Kidney glomerular epithelial cell (primary cell): Measurements from ENCODE around the gene NT5C2.
"Not testable (repeated sequence)": the region's sequence is repeated elsewhere in the genome, so short reads cannot be mapped to it uniquely, and the experiment has no call there.

Source experiments
- DNase-seq: peaks from one replicate; lab custom pipeline; 2025; lab: John Stamatoyannopoulos, UW

Gene NT5C2

DNA sequence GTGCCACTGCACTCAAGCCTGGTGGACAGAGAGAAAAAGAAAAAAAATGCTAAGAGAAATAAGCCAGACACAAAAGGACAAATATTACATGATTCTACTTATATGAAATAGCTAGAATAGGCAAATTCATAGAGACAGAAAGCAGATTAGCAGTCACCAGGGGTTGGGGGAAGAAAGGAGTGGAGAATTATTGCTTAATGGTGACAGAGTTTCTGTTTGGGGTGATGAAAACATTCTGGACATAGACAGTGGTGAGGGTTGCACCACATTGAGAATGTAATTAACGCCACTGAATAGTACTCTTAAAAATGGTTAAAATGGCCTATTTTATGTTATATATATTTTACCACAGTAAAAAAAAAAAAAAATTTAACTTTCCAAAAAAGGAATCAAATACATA, 6.4 kb upstream of the NT5C2 start:
- DNase-seq, result no peak

DNA sequence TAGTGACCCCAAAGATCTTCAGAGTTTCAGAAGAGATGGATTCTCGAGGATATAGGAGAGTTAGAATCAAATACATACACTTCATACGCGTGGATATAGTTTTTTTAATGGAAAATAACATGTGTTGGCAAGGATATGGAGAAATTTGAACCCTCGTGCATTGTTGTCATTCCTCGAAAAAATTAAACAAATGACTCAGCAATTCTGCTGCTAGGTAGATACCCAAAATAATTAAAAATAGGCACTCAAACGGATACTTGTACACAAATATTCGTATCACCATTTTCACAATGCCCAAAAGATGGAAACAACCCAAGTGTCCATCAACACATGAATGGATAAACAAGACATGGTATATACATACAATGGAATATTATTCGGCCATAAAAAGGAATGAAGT, 5.6 kb upstream of the NT5C2 start:
- DNase-seq, result no peak

DNA sequence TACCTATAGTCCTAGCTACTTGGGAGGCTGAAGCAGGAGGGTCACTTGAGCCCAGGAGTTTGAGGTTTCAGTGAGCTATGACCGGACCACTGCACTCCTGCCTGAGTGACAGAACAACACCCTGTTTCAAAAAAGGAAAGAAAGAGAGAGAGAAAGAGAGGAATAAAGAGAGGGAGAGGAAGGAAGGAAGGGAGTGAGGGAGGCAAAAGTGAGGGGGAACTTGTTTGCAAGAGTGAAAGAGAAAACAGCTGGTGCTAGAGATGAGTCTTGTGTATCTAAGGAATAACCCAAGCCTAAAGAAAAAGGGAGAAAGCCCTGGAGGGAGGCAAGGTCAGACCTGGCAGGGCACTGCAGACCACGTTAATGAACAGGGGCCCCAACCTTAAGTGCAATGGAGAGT, 4.8 kb upstream of the NT5C2 start:
- no peak for DNase-seq

DNA sequence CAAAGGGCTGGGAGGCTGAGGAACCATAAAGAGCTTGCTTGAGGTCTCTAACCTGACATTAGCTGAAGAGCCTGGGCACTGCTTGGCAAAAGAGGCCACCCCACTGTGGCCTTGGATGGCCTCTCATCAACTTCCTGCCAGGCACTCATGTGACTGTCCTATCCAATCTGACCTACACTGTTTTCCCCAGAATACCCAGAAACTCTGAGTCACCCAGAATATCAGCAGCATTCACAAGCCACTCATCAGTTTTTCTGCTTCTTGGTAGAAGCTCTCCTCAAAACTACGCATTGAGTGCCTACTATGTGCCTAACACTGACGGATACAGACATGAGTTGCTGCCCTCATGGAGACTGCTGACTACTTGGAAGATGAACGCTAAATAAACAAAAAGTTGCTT, 4.1 kb upstream of the NT5C2 start:
- peak; percentile 32 for DNase-seq

DNA sequence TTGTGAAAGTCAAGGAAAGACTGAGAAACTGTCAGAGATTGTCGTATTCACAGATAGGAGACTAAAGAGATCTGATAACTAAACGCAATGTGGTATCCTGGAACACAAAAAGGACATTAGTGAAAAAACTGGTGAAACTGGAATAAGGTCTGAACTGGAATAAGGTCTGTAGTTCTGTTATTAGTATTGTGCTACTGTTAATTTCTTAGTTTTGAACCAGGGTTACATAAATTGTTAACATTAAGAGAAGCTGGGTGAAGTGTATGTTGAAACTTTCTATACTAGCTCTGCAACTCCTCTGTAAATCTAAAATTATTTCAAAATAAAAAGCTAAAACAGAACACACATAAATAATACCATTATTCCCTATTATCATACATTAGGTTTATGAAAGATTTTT, 3.4 kb upstream of the NT5C2 start:
- no peak for DNase-seq

GRCh38 chr10:103193820-103194529, 903 bp upstream of the NT5C2 start:
- DNase-seq, result no peak

DNA sequence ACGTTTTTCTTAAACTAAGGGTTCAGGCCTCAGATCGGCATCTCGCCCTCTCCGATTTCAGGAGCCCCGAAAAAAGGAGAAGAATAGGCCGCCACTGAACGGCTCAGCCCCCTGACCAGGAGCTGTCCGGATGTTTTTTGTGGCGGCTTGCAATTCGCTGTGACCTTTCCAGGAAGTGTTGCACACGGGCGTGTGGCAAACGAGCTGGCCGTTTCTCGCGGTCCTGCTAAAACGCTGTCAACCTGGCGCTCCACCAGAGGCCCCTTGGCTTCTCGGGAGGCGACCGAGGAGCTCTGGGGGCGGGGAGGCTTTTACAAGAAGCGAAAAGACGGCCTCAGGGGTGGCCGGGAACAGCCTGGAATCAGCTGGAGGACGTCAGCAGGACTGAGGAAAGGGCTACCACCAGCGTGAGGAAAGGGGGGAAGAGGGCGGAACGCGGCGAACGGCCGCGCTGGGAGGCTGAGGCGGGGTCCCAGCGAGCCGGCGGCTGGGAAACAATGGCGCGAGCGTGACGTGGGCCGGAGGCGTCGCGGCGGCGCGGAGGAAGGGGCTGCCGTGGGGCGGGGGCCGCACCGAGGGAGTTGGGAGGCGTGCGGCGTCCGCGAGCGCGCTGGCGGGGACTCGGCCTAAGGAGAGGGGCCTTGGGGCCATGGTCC, 493 bp downstream of the NT5C2 start:
- DNase-seq, result peak; percentile 37

DNA sequence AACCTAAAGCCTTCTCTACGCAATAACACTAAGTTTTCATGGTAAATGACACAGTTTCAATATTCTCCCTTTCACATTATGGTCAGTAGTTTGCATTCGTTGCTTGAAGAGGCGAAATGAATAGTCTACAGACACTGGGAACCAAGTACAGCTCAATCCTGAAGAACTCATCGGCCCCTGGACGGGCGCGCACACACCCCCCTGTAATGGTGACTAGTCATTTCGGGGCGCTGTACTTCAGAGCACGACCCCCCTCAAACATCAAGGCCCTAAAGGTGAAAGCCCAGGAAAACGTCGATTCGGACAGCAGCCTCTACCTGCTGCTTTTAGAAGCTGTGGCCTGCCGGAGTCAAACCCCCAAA, 1.0 kb downstream of the NT5C2 start:
- no peak for DNase-seq

DNA sequence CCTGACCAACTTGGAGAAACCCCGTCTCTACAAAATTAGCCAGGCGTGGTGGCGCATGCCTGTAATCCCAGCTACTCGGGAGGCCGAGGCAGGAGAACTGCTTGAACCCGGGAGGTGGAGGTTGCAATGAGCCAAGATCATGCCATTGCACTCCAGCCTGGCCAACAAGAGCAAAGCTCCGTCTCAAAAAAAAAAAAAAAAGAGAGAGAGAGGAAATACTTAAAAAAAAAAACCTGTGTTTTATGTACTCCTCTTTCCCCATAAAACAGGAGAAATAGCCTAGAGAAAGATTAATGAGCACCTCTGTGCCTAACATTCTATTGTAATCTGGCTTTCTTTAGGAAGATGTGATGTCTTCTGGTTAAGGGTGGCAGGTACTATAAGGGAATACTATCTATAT, 1.9 kb downstream of the NT5C2 start:
- not testable (repeated sequence) for DNase-seq

DNA sequence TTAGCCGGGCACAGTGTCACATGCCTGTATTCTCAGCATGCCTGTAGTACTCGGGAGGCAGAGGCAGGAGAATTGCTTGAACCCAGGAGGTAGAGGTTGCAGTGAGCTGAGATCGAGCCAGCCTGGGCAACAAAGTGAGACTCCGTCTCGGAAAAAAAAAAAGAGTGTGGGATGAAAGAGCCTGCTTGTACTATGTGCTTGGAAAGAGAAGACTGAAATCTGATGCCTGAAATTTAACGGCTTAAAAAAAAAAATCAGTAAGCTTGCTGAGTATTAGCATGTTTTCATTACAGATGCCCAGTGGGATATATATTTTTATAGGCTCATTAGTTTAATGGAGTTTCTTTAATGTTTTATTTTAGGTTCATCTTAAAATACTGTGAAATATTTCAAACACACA, 4.2 kb downstream of the NT5C2 start:
- no peak for DNase-seq

- DNase-seq, result no peak
Measured at GRCh38 chr10:103186128-103186527, 6.9 kb downstream of the NT5C2 start.

DNA sequence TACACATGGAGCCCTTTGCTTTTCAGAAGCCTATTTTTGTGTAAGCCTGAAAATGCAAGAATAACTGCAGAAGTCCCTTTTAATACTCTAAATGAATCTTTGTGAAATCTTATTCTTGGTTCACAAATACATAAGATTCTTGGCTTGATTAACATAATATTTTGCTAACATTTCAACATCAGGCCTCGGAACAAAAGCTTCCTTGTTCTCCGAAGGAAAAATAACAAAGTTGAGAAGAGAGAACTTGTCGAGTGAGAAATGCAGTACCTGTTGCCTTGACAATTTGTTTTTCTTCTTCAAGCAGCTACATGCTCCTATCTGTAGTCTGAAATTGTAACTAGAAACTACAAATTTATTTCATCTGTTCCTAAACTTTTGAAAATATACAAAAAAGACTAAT, 8.5 kb downstream of the NT5C2 start:
- peak; percentile 46 for DNase-seq

- not testable (repeated sequence) for DNase-seq
Measured at GRCh38 chr10:103183991-103184451, 9.1 kb downstream of the NT5C2 start.

- no peak for DNase-seq
Measured at GRCh38 chr10:103181244-103181643, 11.8 kb downstream of the NT5C2 start.

- no peak for DNase-seq
Measured at GRCh38 chr10:103180491-103180890, 12.6 kb downstream of the NT5C2 start.

- DNase-seq, result no peak
Measured at GRCh38 chr10:103177123-103177522, 15.9 kb downstream of the NT5C2 start.

GRCh38 chr10:103175580-103176285, 17.3 kb downstream of the NT5C2 start:
- DNase-seq, result no peak

- DNase-seq, result not testable (repeated sequence)
Measured at GRCh38 chr10:103174324-103174723, 18.7 kb downstream of the NT5C2 start.

DNA sequence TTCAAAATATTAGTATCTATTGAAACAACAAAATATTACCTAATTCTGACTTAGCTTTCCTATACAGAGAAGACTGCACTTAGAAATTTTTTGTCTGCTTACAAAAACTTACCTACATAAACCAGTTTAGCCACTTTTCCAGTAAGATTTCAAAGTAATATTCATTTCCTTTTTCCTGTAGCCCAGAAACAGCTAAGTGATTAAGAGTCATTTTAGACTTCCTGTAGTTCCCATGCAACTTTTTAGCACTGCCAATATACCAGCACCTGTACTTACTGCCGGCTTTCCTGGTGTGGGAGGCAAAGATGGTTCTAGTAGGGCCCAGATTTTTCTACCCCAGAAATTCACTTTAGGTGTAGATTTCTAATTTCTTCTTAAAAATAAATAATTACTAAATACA, 21.8 kb downstream of the NT5C2 start:
- DNase-seq, result no peak

DNA sequence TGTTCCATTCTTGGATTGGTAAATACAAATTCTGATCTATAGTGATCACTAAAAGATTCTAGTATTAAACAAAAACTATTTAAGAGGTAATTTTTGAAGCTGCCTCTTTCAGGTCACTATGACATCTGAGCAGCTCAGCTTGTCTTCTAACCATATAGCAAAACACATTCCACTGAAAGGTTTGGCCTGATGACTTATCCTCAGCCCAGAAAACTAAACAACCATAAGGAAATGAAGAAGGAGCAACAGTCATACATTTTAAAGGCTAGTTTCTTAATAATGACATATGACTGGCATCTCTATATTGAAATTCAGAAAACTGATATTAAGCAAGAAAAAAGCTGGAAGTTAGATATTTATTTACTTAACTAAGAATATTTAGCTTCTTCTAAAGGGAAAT, 24.6 kb downstream of the NT5C2 start:
- DNase-seq, result no peak

DNA sequence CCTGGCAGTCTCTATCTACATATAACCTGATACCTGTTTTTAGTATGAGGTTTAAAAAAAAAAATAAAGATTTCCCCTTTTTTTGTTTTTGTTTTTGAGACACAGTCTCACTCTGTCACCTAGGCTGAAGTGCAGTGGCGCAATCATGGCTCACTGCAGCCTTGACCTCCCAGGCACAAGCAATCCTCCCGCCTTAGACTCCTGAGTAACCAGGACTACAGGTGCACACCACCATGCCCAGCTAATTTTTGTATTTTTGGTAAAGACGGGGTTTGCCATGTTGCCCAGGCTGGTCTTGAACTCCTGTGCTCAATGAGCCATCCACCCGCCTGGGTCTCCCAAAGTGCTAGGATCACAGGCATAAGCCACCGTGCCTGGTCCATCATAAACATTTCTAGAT, 25.5 kb downstream of the NT5C2 start:
- not testable (repeated sequence) for DNase-seq

GRCh38 chr10:103166523-103166922, 26.5 kb downstream of the NT5C2 start:
- DNase-seq, result no peak

GRCh38 chr10:103163766-103164403, 29.2 kb downstream of the NT5C2 start:
- DNase-seq, result not testable (repeated sequence)
